Osteocyte (in vitro differentiated cells): Measurements from ENCODE around the gene PCSK6. TPM values are rescaled to one million over a fixed set of nuclear protein-coding genes. Genes with fewer than 3 reads are reported as not detected.
A peak's percentile ranks its signal among the peaks of the same experiment; 100 is the strongest.

Source experiments
- DNase-seq: peaks from one replicate; pipeline ENCODE4 v3.0.0; 2021; ENCODE audit warnings: mixed read lengths; ENCODE audit not compliant: unreplicated experiment; ENCODE audit errors: extremely low spot score
- H3K27ac Mint-ChIP-seq: one replicate; pipeline ENCODE4 v1.8.0; 2021; ENCODE audit warnings: mild to moderate bottlenecking, mixed read lengths; ENCODE audit not compliant: unreplicated experiment
- H3K27me3 Mint-ChIP-seq: one replicate; pipeline ENCODE4 v1.8.0; 2021; ENCODE audit warnings: mixed read lengths; ENCODE audit not compliant: unreplicated experiment
- H3K36me3 Mint-ChIP-seq: one replicate; pipeline ENCODE4 v1.8.0; 2021; ENCODE audit warnings: mixed read lengths; ENCODE audit not compliant: unreplicated experiment
- H3K4me1 Mint-ChIP-seq: one replicate; pipeline ENCODE4 v1.8.0; 2021; ENCODE audit warnings: mixed read lengths; ENCODE audit not compliant: unreplicated experiment
- H3K4me3 Mint-ChIP-seq: one replicate; pipeline ENCODE4 v1.8.0; 2021; ENCODE audit warnings: mild to moderate bottlenecking, moderate library complexity, mixed read lengths; ENCODE audit not compliant: unreplicated experiment
- H3K9me3 Mint-ChIP-seq: one replicate; pipeline ENCODE4 v1.8.0; 2021; ENCODE audit warnings: mixed read lengths; ENCODE audit not compliant: unreplicated experiment
- total RNA-seq: library from RNA; stranded (reverse); gene quantifications from 2 replicates; pipeline ENCODE4 v1.2.1, GENCODE V29; 2021
- TF ChIP-seq, protein P1 (sequence below): fragments of 200-600 bp; sonication (generic); IDR thresholded peaks from 2 replicates; pipeline ENCODE4 v1.5.0; 2021; ENCODE audit warnings: antibody characterized with exemption, mild to moderate bottlenecking, moderate library complexity

Gene PCSK6
- total RNA-seq, 1 donor from 2014 or later: 0.43 TPM

DNA sequence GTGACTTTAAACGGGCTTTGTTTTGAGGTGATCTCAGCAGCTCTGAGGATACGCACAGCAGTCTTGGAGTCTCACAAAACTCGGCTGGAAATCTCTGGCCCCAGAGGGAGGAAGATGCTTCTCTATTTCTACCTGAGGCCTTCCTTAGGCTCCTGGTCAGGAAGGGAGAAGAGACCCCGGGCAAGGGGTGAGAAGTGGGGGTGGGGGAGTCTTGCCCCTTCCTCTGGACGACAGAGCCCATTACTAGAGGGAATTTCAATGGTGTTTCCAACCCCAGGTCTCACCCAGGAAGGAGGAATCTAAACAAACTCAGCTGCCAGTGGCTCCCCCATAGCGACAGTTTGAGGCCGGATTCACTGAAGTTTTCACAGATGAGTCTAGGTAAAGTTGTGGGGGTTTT, 37.4 kb upstream of the PCSK6 start:
- peak; percentile 68 for DNase-seq
- Mint-ChIP-seq H3K4me1 (peaks cover 5% of the 10 kb centered on the region), H3K27ac (no peak overlapping the region), H3K9me3 (no peaks in the 10 kb centered on the region), H3K4me3 (no peak overlapping the region), H3K27me3 (peaks cover 8% of the 10 kb centered on the region), H3K36me3 (no peaks in the 10 kb centered on the region)
- TF ChIP-seq, protein P1, sequence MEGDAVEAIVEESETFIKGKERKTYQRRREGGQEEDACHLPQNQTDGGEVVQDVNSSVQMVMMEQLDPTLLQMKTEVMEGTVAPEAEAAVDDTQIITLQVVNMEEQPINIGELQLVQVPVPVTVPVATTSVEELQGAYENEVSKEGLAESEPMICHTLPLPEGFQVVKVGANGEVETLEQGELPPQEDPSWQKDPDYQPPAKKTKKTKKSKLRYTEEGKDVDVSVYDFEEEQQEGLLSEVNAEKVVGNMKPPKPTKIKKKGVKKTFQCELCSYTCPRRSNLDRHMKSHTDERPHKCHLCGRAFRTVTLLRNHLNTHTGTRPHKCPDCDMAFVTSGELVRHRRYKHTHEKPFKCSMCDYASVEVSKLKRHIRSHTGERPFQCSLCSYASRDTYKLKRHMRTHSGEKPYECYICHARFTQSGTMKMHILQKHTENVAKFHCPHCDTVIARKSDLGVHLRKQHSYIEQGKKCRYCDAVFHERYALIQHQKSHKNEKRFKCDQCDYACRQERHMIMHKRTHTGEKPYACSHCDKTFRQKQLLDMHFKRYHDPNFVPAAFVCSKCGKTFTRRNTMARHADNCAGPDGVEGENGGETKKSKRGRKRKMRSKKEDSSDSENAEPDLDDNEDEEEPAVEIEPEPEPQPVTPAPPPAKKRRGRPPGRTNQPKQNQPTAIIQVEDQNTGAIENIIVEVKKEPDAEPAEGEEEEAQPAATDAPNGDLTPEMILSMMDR: no peak

GRCh38 chr15:101526442-101526841, 36.9 kb upstream of the PCSK6 start:
- H3K9me3 Mint-ChIP-seq: no peaks in the 10 kb centered on the region
- H3K27ac Mint-ChIP-seq: no peak overlapping the region
- H3K4me3 Mint-ChIP-seq: no peak overlapping the region

DNA sequence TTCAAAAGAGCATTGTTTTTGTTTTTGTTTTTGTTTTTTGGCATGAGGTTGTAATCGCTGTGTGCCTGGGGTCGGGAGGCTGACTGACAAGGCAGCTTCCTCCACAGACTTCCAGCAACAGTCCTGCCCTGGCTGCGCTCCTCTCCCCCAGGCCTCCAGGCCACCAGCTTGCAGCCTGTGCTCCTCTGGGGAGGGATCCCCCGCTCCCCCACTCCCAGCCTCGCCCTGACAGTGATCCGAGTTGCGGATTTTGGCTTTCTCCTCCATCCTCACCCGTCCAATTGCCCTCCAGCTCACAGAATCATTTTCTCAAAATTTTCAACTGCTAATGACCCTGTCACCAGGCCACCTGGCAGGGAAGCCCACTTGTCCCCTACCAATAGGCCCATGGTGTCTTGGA, 36.5 kb upstream of the PCSK6 start:
- peak; percentile 64 for DNase-seq
- TF ChIP-seq, protein P1: no peak

More at GRCh38 chr15:101526442-101526841, 36.9 kb upstream of the PCSK6 start:
- H3K4me1 Mint-ChIP-seq: peaks cover 5% of the 10 kb centered on the region
- peak; percentile 51 for DNase-seq
- TF ChIP-seq, protein P1: no peak
- H3K27me3 Mint-ChIP-seq: peaks cover 8% of the 10 kb centered on the region
- H3K36me3 Mint-ChIP-seq: no peaks in the 10 kb centered on the region

GRCh38 chr15:101525087-101525669, 35.7 kb upstream of the PCSK6 start:
- peak; percentile 42 for DNase-seq
- no peak overlapping the region for H3K4me3 Mint-ChIP-seq
- peaks cover 12% of the 10 kb centered on the region for H3K27me3 Mint-ChIP-seq
- TF ChIP-seq, protein P1: no peak
- peaks cover 5% of the 10 kb centered on the region for H3K4me1 Mint-ChIP-seq
- H3K9me3 Mint-ChIP-seq: no peaks in the 10 kb centered on the region
- H3K27ac Mint-ChIP-seq: no peak overlapping the region
- no peaks in the 10 kb centered on the region for H3K36me3 Mint-ChIP-seq

More for the DNA sequence above, 36.5 kb upstream of the PCSK6 start:
- Mint-ChIP-seq H3K27me3 (peaks cover 7% of the 10 kb centered on the region), H3K27ac (no peak overlapping the region), H3K4me1 (peaks cover 5% of the 10 kb centered on the region), H3K36me3 (no peaks in the 10 kb centered on the region), H3K4me3 (no peak overlapping the region), H3K9me3 (no peaks in the 10 kb centered on the region)

DNA sequence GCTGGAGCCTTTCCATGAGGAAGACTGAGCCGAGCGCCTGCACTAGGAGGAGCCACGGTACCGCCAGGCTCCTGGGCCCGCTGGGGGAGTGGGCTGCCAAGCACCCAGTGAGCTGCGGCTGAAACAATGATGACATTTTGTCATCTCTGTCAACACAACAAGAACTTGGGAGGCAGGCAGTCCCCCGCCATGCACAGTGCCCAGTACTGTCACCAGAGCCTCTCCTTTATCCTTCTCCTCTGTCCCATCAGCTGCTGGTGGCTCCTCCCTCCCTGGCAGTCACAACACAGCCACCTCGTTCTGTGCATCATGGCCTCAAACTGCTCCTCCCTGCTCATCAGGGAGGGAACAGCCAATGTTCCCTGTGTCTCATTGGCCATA, 34.0 kb upstream of the PCSK6 start:
- Mint-ChIP-seq H3K4me1 (peaks cover 5% of the 10 kb centered on the region), H3K27me3 (peaks cover 19% of the 10 kb centered on the region), H3K9me3 (peaks cover 9% of the 10 kb centered on the region), H3K36me3 (no peaks in the 10 kb centered on the region), H3K27ac (no peak overlapping the region), H3K4me3 (no peak overlapping the region)
- DNase-seq: peak; percentile 82
- TF ChIP-seq, protein P1: no peak
